ENCODE results near the gene ELMOD3.
"Not testable (repeated sequence)": the region's sequence is repeated elsewhere in the genome, so short reads cannot be mapped to it uniquely, and the experiment has no call there.

The ELMOD3 gene

GRCh38 chr2:85377083-85377482, 22.5 kb downstream of the ELMOD3 start:
- DNase-seq, result no peak

- DNase-seq, result no peak
These were observed 23.7 kb downstream of the ELMOD3 start for GRCh38 chr2:85378257-85378656.

GRCh38 chr2:85380048-85380447, 25.5 kb downstream of the ELMOD3 start:
- no peak for DNase-seq

GRCh38 chr2:85383151-85383550, 28.6 kb downstream of the ELMOD3 start:
- not testable (repeated sequence) for DNase-seq

- DNase-seq, result no peak
These were observed 29.3 kb downstream of the ELMOD3 start for GRCh38 chr2:85383850-85384249.

- DNase-seq, result no peak
These were observed 31.2 kb downstream of the ELMOD3 start for GRCh38 chr2:85385746-85386145.

- no peak for DNase-seq
These were observed 33.2 kb downstream of the ELMOD3 start for GRCh38 chr2:85387754-85388153.

- no peak for DNase-seq
These were observed 34.4 kb downstream of the ELMOD3 start for GRCh38 chr2:85388878-85389538.

- no peak for DNase-seq
These were observed 36.5 kb downstream of the ELMOD3 start for GRCh38 chr2:85390941-85391669.

- DNase-seq, result no peak
These were observed 39.3 kb downstream of the ELMOD3 start for GRCh38 chr2:85393836-85394235.

GRCh38 chr2:85394261-85394681, 39.7 kb downstream of the ELMOD3 start:
- DNase-seq, result no peak

- no peak for DNase-seq
These were observed 40.4 kb downstream of the ELMOD3 start for GRCh38 chr2:85394976-85395375.

GRCh38 chr2:85395912-85396475, 41.4 kb downstream of the ELMOD3 start:
- no peak for DNase-seq

GRCh38 chr2:85396531-85397470, 42.2 kb downstream of the ELMOD3 start:
- no peak for DNase-seq

GRCh38 chr2:85397925-85398331, 43.4 kb downstream of the ELMOD3 start:
- DNase-seq, result no peak

- no peak for DNase-seq
These were observed 44.0 kb downstream of the ELMOD3 start for GRCh38 chr2:85398426-85399182.

GRCh38 chr2:85399183-85399455, 44.5 kb downstream of the ELMOD3 start:
- DNase-seq, result no peak

GRCh38 chr2:85400023-85400422, 45.5 kb downstream of the ELMOD3 start:
- DNase-seq, result no peak

GRCh38 chr2:85400541-85401463, 46.2 kb downstream of the ELMOD3 start:
- no peak for DNase-seq

GRCh38 chr2:85401464-85401805, 46.9 kb downstream of the ELMOD3 start:
- no peak for DNase-seq

GRCh38 chr2:85401844-85402243, 47.3 kb downstream of the ELMOD3 start:
- no peak for DNase-seq
